ENCODE data around the gene ATP2A2.
A peak's percentile ranks its signal among the peaks of the same experiment; 100 is the strongest.

The ATP2A2 gene

GRCh38 chr12:110262442-110263388 is 18.3 kb upstream of the ATP2A2 start:
- DNase-seq (ENCODE audit: low read depth): no peak

- DNase-seq (ENCODE audit: low read depth): no peak
Observed at GRCh38 chr12:110266381-110266960, 14.6 kb upstream of the ATP2A2 start.

- DNase-seq (ENCODE audit: low read depth): no peak
Observed at GRCh38 chr12:110266980-110267620, 13.9 kb upstream of the ATP2A2 start.

GRCh38 chr12:110269622-110270124 is 11.4 kb upstream of the ATP2A2 start:
- no peak for DNase-seq (ENCODE audit: low read depth)

GRCh38 chr12:110270125-110270962 is 10.7 kb upstream of the ATP2A2 start:
- peak; percentile 27 for DNase-seq (ENCODE audit: low read depth)

- DNase-seq (ENCODE audit: low read depth): no peak
Observed at GRCh38 chr12:110271015-110271414, 10.0 kb upstream of the ATP2A2 start.

- DNase-seq (ENCODE audit: low read depth): no peak
Observed at GRCh38 chr12:110277530-110278254, 3.4 kb upstream of the ATP2A2 start.

- DNase-seq (ENCODE audit: low read depth): no peak
Observed at GRCh38 chr12:110278255-110278536, 2.9 kb upstream of the ATP2A2 start.

GRCh38 chr12:110279566-110280375 is 1.3 kb upstream of the ATP2A2 start:
- DNase-seq (ENCODE audit: low read depth): no peak

- no peak for DNase-seq (ENCODE audit: low read depth)
Observed at GRCh38 chr12:110280392-110280778, 662 bp upstream of the ATP2A2 start.

- no peak for DNase-seq (ENCODE audit: low read depth)
Observed at GRCh38 chr12:110281549-110282299, 677 bp downstream of the ATP2A2 start.

- DNase-seq (ENCODE audit: low read depth): no peak
Observed at GRCh38 chr12:110282300-110282860, 1.3 kb downstream of the ATP2A2 start.

GRCh38 chr12:110282956-110283817 is 2.1 kb downstream of the ATP2A2 start:
- no peak for DNase-seq (ENCODE audit: low read depth)

GRCh38 chr12:110284597-110284996 is 3.5 kb downstream of the ATP2A2 start:
- DNase-seq (ENCODE audit: low read depth): no peak

- no peak for DNase-seq (ENCODE audit: low read depth)
Observed at GRCh38 chr12:110286623-110287022, 5.6 kb downstream of the ATP2A2 start.

- DNase-seq (ENCODE audit: low read depth): no peak
Observed at GRCh38 chr12:110287986-110288385, 6.9 kb downstream of the ATP2A2 start.

- no peak for DNase-seq (ENCODE audit: low read depth)
Observed at GRCh38 chr12:110289044-110289710, 8.1 kb downstream of the ATP2A2 start.

GRCh38 chr12:110289711-110290078 is 8.6 kb downstream of the ATP2A2 start:
- no peak for DNase-seq (ENCODE audit: low read depth)
